Measurements from ENCODE around the gene LGALS3BP.
"Not testable (repeated sequence)": the region's sequence is repeated elsewhere in the genome, so short reads cannot be mapped to it uniquely, and the experiment has no call there.

The LGALS3BP gene

GRCh38 chr17:78962984-78963348 lies 16.8 kb downstream of the LGALS3BP start:
- not testable (repeated sequence) for DNase-seq (ENCODE audit: low spot score)

- no peak for DNase-seq (ENCODE audit: low spot score)
These were observed 17.3 kb downstream of the LGALS3BP start for GRCh38 chr17:78962345-78962983.

GRCh38 chr17:78961571-78961970 lies 18.2 kb downstream of the LGALS3BP start:
- DNase-seq (ENCODE audit: low spot score), result no peak

GRCh38 chr17:78960928-78961327 lies 18.8 kb downstream of the LGALS3BP start:
- no peak for DNase-seq (ENCODE audit: low spot score)

- no peak for DNase-seq (ENCODE audit: low spot score)
These were observed 19.9 kb downstream of the LGALS3BP start for GRCh38 chr17:78959803-78960202.

GRCh38 chr17:78958641-78959127 lies 21.0 kb downstream of the LGALS3BP start:
- no peak for DNase-seq (ENCODE audit: low spot score)

- no peak for DNase-seq (ENCODE audit: low spot score)
These were observed 22.6 kb downstream of the LGALS3BP start for GRCh38 chr17:78957128-78957527.

GRCh38 chr17:78956254-78956653 lies 23.5 kb downstream of the LGALS3BP start:
- DNase-seq (ENCODE audit: low spot score), result no peak

- DNase-seq (ENCODE audit: low spot score), result no peak
These were observed 25.0 kb downstream of the LGALS3BP start for GRCh38 chr17:78954684-78955083.

GRCh38 chr17:78953356-78954350 lies 26.1 kb downstream of the LGALS3BP start:
- DNase-seq (ENCODE audit: low spot score), result no peak

- DNase-seq (ENCODE audit: low spot score), result no peak
These were observed 27.0 kb downstream of the LGALS3BP start for GRCh38 chr17:78952706-78953105.

- no peak for DNase-seq (ENCODE audit: low spot score)
These were observed 27.7 kb downstream of the LGALS3BP start for GRCh38 chr17:78951967-78952551.

GRCh38 chr17:78950870-78951269 lies 28.9 kb downstream of the LGALS3BP start:
- DNase-seq (ENCODE audit: low spot score), result no peak

GRCh38 chr17:78947235-78948149 lies 32.2 kb downstream of the LGALS3BP start:
- no peak for DNase-seq (ENCODE audit: low spot score)

- DNase-seq (ENCODE audit: low spot score), result no peak
These were observed 33.1 kb downstream of the LGALS3BP start for GRCh38 chr17:78946631-78947030.

- DNase-seq (ENCODE audit: low spot score), result no peak
These were observed 33.6 kb downstream of the LGALS3BP start for GRCh38 chr17:78946131-78946530.

- DNase-seq (ENCODE audit: low spot score), result not testable (repeated sequence)
These were observed 34.3 kb downstream of the LGALS3BP start for GRCh38 chr17:78945455-78945854.

GRCh38 chr17:78944956-78945355 lies 34.8 kb downstream of the LGALS3BP start:
- no peak for DNase-seq (ENCODE audit: low spot score)

- DNase-seq (ENCODE audit: low spot score), result no peak
These were observed 35.7 kb downstream of the LGALS3BP start for GRCh38 chr17:78944026-78944425.

GRCh38 chr17:78940708-78941107 lies 39.0 kb downstream of the LGALS3BP start:
- DNase-seq (ENCODE audit: low spot score), result no peak

- DNase-seq (ENCODE audit: low spot score), result no peak
These were observed 39.5 kb downstream of the LGALS3BP start for GRCh38 chr17:78940258-78940657.

GRCh38 chr17:78939615-78940014 lies 40.1 kb downstream of the LGALS3BP start:
- no peak for DNase-seq (ENCODE audit: low spot score)
